Heart left ventricle (tissue), 13 donors: ENCODE measurements around the gene P2RY8.

Experiments used
- POLR2A ChIP-seq, 2 donors: fragments of 450-650 bp; IDR thresholded peaks; one replicate each; pipeline ENCODE4 v1.6.1; 2017; ENCODE audit warnings: antibody characterized with exemption in 2 of 2, mild to moderate bottlenecking in 2 of 2, moderate library complexity in 2 of 2
- TF ChIP-seq, protein P1 (sequence below), 12 donors: fragments of 200-600 bp; sonication (generic) in 4 of 12; IDR thresholded peaks; one replicate each; pipeline versions ENCODE4 v1.5.0 to v1.8.0; 2018 to 2022; ENCODE audit warnings: antibody characterized with exemption in 12 of 12, mild to moderate bottlenecking in 5 of 12
- donor health status: ischemic (EF 13 %, LVEDD 7.1; RV severe dilation, severe dysfunction).
- donor health status: DM: no; HTN: yes; CAD: no.
- donor health status: DM: no; HTN: no; CAD: no.
- donor health status: ischemic (EF 25% LVEDD 6.9; RV normal size, moderate dysfunction).
- donor health status: ischemic (EF 25% LVEDD 5.7; RV mildly dilated, moderate dysfunction).
- donor health status: ischemic (EF 35%, LVEDD 5.7; RV mildly dilated, moderate dysfunction).
- donor health status: nonischemic (EF 11% LVEDD 7.7; RV severe dilation, severe dysfunction).
- donor health status: DM: yes; HTN: yes; CAD: no.
- donor health status: PGD.
- donor health status: ischemic (EF 29% LVEDD 5.4; RV normal size, mild dysfunction).
- donor health status: nonischemic (EF 23%, LVEDD 6.1; RV moderate dilation, normal function).

DNA sequence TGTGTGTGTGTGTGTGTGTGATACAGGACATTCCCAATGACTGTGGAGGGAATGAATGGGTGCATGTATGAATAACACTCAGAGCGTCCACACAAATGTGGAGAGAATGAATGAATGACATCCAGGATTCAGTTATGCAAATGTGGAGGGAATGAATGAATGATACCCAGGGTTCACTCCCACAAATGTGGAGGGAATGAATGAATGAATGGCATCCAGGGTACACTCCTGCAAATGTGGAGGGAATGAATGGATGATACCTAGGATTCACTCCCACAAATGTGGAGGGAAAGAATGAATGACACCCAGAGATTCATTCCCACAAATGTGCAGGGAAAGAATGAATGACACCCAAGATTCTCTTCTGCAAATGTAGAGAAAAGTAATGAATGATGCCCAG, 48.2 kb downstream of the P2RY8 start:
- TF ChIP-seq, protein P1, sequence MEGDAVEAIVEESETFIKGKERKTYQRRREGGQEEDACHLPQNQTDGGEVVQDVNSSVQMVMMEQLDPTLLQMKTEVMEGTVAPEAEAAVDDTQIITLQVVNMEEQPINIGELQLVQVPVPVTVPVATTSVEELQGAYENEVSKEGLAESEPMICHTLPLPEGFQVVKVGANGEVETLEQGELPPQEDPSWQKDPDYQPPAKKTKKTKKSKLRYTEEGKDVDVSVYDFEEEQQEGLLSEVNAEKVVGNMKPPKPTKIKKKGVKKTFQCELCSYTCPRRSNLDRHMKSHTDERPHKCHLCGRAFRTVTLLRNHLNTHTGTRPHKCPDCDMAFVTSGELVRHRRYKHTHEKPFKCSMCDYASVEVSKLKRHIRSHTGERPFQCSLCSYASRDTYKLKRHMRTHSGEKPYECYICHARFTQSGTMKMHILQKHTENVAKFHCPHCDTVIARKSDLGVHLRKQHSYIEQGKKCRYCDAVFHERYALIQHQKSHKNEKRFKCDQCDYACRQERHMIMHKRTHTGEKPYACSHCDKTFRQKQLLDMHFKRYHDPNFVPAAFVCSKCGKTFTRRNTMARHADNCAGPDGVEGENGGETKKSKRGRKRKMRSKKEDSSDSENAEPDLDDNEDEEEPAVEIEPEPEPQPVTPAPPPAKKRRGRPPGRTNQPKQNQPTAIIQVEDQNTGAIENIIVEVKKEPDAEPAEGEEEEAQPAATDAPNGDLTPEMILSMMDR (IDR thresholded peaks at IDR 0.05), result no peak
- no peak for TF ChIP-seq POLR2A (IDR thresholded peaks at IDR 0.05)
